Measurements from ENCODE around the gene SMIM35. TPM values are rescaled to one million over a fixed set of nuclear protein-coding genes. Genes with fewer than 3 reads are reported as not detected.
"Not testable (repeated sequence)": the region's sequence is repeated elsewhere in the genome, so short reads cannot be mapped to it uniquely, and the experiment has no call there.

SMIM35 gene
- total and polyA plus RNA-seq, 8 donors, result 0.20 to 1.1 (median 0.55) TPM; not detected in 2

GRCh38 chr11:118010738-118011461 lies 75.9 kb downstream of the SMIM35 start:
- DNase-seq (peak in 2 of 4 donors; percentile 87 to 88), ATAC-seq (peak; percentile 76)
- Histone ChIP-seq H3K36me3 (no peaks in the 10 kb centered on the region), H3K9me3 (no peaks in the 10 kb centered on the region), H3K4me3 (no peak overlapping the region), H3K4me1 (peaks cover 0 to 80% of the 10 kb centered on the region in 2 donors), H3K27ac (peak overlapping the region; percentile 65 to 85), H3K27me3 (no peaks in the 10 kb centered on the region)
- intact Hi-C loops (cut with DNase I), result no loop called here
- no peak for TF ChIP-seq CTCF (IDR thresholded peaks at IDR 0.05)

DNA sequence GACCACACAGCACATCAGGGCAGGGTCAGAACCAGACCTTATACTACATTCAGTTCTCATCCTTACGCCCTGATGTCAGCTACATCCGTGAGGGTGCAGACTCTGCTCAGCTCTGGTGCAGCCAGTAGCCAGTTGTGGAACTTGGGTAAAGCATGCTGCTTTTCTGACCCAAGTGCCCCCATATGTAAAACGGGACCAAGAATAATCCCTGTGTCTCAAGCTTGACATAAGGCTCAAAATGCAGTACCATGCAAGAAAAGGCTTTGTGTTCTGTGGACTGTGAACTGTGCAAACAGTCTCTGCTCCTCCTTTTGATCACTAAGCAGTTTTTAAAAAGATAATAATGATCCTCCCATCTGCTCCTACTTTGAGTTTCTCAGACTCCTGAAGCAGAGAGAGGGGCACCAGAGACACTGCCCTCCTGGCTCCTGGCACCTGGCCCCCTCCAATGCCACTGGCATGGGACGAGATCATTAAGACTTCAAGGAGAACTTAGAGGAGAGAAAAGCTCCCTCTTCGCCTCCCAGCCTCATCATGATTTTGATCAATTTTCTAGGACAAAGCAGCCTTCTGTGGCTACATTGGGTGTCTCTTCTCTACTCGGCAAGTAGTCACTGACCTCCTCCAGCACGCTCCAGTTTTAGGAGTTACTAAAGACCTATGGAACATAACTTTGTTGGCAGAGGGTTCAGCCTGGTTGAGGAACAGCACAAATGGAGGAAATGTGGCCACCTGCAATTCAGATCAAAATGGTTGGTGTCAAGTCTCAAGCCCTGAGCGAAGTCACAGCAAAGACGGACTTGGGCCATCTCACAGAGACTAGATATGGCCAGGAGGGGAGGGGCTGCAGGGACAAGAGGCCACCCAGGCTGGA lies 76.7 kb downstream of the SMIM35 start:
- peaks cover 0 to 81% of the 10 kb centered on the region in 2 donors for H3K4me1 ChIP-seq
- DNase-seq (no peak), ATAC-seq (no peak)
- H3K27ac ChIP-seq, result peak overlapping the region; percentile 65 to 85
- intact Hi-C loops (cut with DNase I), result no loop called here
- H3K36me3 ChIP-seq, result no peaks in the 10 kb centered on the region
- H3K4me3 ChIP-seq, result no peak overlapping the region
- no peak for TF ChIP-seq CTCF (IDR thresholded peaks at IDR 0.05)
- H3K27me3 ChIP-seq, result no peaks in the 10 kb centered on the region
- no peaks in the 10 kb centered on the region for H3K9me3 ChIP-seq

GRCh38 chr11:118008271-118008911 lies 78.4 kb downstream of the SMIM35 start:
- no peak for DNase-seq
- Histone ChIP-seq H3K9me3 (peaks cover 0 to 4% of the 10 kb centered on the region in 2 donors), H3K27me3 (no peaks in the 10 kb centered on the region), H3K4me3 (no peak overlapping the region), H3K36me3 (no peaks in the 10 kb centered on the region), H3K4me1 (peaks cover under 1 to 91% of the 10 kb centered on the region in 2 donors), H3K27ac (peak overlapping the region; percentile 36 to 83)
- no peak for ATAC-seq
- TF ChIP-seq CTCF (IDR thresholded peaks at IDR 0.05), result no peak
- intact Hi-C loops (cut with DNase I), result no loop called here

GRCh38 chr11:118007563-118008270 lies 79.0 kb downstream of the SMIM35 start:
- H3K36me3 ChIP-seq; DNase-seq; H3K9me3 ChIP-seq; H3K27me3 ChIP-seq; H3K4me3 ChIP-seq; intact Hi-C loops (cut with DNase I); ATAC-seq: not testable (repeated sequence)
- Histone ChIP-seq H3K27ac (peak overlapping the region; percentile 36 to 83), H3K4me1 (peaks cover 8 to 91% of the 10 kb centered on the region in 2 donors)

DNA sequence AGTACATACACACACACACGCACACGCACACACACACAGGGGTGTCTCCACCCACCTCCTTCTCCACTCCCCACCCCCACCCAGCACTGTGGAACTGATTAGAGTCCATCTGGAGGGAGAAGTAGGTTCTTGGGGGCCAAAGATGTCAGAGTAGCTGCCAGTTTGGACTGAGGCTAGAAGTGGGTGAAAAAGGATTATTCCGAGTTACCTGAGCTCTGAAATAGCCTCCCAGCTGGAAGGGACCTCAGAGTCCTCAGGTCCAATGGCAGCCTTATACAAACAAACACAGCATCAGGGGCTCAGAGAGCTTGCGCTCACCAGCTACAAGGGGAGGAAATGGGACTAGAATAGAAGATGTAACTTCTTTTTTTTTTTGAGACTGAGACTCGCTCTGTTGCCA lies 79.7 kb downstream of the SMIM35 start:
- no peak for TF ChIP-seq CTCF (IDR thresholded peaks at IDR 0.05)
- H3K4me3 ChIP-seq, result no peak overlapping the region
- no peak for ATAC-seq
- H3K27me3 ChIP-seq, result no peaks in the 10 kb centered on the region
- peak overlapping the region in 1 of 2 donors; percentile 83 for H3K27ac ChIP-seq
- intact Hi-C loops (cut with DNase I), result no loop called here
- no peak for DNase-seq
- peaks cover 0 to 4% of the 10 kb centered on the region in 2 donors for H3K9me3 ChIP-seq
- H3K4me1 ChIP-seq, result peaks cover 14 to 91% of the 10 kb centered on the region in 2 donors
- H3K36me3 ChIP-seq, result no peaks in the 10 kb centered on the region

All from left lung (tissue), 10 donors.